Parathyroid adenoma (tissue), 2 donors: Measurements from ENCODE around the gene ZNF273.

Source experiments
- H2AFZ ChIP-seq: fragments of 300-600 bp; sonication (generic); one replicate; pipeline ENCODE4 v1.7.0; 2017; ENCODE audit warnings: antibody characterized with exemption, mild to moderate bottlenecking
- H3K27ac ChIP-seq: fragments of 300-600 bp; sonication (generic); one replicate; pipeline ENCODE4 v1.7.0; 2017
- H3K27me3 ChIP-seq: fragments of 300-600 bp; sonication (generic); one replicate; pipeline ENCODE4 v1.7.0; 2017; ENCODE audit warnings: low read length; ENCODE audit not compliant: control insufficient read depth, insufficient read depth
- H3K36me3 ChIP-seq: fragments of 300-600 bp; sonication (generic); one replicate; pipeline ENCODE4 v1.7.0; 2017; ENCODE audit warnings: low read length; ENCODE audit not compliant: control insufficient read depth, insufficient read depth
- H3K4me1 ChIP-seq: fragments of 300-600 bp; sonication (generic); one replicate; pipeline ENCODE4 v1.7.0; 2017; ENCODE audit warnings: control low read depth
- H3K4me2 ChIP-seq: fragments of 300-600 bp; sonication (generic); one replicate; pipeline ENCODE4 v1.7.0; 2017; ENCODE audit warnings: low read length
- H3K4me3 ChIP-seq: fragments of 300-600 bp; sonication (generic); one replicate; pipeline ENCODE4 v1.7.0; 2017; ENCODE audit warnings: low read depth, low read length
- H3K79me2 ChIP-seq: fragments of 300-600 bp; sonication (generic); one replicate; pipeline ENCODE4 v1.7.0; 2017; ENCODE audit warnings: control low read depth
- H3K9ac ChIP-seq: fragments of 300-600 bp; sonication (generic); one replicate; pipeline ENCODE4 v1.7.0; 2017; ENCODE audit warnings: mild to moderate bottlenecking
- H3K9me3 ChIP-seq: fragments of 300-600 bp; sonication (generic); one replicate; pipeline ENCODE4 v1.7.0; 2017; ENCODE audit warnings: low read length; ENCODE audit not compliant: control insufficient read depth
- TF ChIP-seq, protein P1 (sequence below): fragments of 300-600 bp; sonication (generic); IDR thresholded peaks from one replicate; pipeline ENCODE4 v1.7.0; 2017; ENCODE audit warnings: antibody characterized with exemption, mild to moderate bottlenecking
- donor health status: primary hyperparathyroidism.

ZNF273 gene

DNA sequence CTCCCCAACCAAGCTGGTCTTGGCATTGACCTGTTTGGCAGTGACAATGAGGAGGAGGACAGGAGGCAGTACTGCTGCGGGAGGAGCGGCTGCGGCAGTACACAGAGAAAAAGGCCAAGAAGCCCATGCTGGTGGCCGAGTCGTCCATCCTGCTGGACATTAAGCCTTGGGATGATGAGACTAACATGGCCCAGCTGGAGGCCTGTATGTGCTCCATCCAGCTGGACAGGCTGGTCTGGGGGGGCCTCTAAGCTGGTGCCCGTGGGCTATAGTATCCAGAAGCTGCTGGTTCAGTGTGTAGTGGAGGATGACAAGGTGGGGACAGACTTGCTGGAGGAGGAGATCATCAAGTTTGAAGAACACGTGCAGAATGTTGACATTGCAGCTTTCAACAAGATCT lies 39.1 kb upstream of the ZNF273 start:
- Histone ChIP-seq H3K9me3 (no peaks in the 10 kb centered on the region), H3K4me1 (no peaks in the 10 kb centered on the region), H3K4me2 (no peak overlapping the region), H3K9ac (no peak overlapping the region), H3K27me3 (no peaks in the 10 kb centered on the region), H2AFZ (no peak overlapping the region), H3K4me3 (no peak overlapping the region), H3K36me3 (no peaks in the 10 kb centered on the region), H3K79me2 (no peaks in the 10 kb centered on the region), H3K27ac (no peak overlapping the region)
- TF ChIP-seq, protein P1, sequence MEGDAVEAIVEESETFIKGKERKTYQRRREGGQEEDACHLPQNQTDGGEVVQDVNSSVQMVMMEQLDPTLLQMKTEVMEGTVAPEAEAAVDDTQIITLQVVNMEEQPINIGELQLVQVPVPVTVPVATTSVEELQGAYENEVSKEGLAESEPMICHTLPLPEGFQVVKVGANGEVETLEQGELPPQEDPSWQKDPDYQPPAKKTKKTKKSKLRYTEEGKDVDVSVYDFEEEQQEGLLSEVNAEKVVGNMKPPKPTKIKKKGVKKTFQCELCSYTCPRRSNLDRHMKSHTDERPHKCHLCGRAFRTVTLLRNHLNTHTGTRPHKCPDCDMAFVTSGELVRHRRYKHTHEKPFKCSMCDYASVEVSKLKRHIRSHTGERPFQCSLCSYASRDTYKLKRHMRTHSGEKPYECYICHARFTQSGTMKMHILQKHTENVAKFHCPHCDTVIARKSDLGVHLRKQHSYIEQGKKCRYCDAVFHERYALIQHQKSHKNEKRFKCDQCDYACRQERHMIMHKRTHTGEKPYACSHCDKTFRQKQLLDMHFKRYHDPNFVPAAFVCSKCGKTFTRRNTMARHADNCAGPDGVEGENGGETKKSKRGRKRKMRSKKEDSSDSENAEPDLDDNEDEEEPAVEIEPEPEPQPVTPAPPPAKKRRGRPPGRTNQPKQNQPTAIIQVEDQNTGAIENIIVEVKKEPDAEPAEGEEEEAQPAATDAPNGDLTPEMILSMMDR: no peak

DNA sequence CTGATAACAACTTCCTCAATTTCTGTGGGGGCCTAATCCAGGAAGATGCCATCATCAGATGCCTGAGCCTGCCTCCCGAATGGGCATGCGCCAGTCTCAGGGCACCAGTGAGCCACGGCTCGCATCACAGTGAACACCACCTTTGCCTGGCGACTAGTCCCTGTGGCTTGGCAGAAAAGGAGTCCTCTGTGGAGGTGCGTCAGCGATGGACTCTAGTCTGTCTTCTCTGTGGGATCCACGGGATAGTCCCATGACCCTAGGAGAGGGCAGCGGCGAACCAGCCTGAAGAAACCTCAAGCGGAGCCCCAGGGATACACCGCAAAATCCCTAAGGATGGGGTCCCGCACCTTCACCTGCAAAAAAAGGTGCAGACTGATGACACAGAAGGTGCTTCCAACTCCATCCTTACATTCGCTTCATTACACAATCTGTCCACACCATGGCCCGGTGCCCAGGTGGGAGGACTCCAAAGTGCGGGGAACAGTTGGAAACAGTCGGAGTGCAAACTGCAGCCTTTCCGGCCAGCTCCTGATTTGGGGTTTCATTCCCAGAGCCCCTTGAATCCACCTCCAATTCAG lies 35.1 kb upstream of the ZNF273 start:
- Histone ChIP-seq H3K4me3 (no peak overlapping the region), H3K9ac (no peak overlapping the region), H3K9me3 (no peaks in the 10 kb centered on the region), H2AFZ (no peak overlapping the region), H3K4me2 (no peak overlapping the region), H3K27me3 (no peaks in the 10 kb centered on the region), H3K36me3 (no peaks in the 10 kb centered on the region), H3K79me2 (no peaks in the 10 kb centered on the region), H3K27ac (no peak overlapping the region), H3K4me1 (no peaks in the 10 kb centered on the region)
- TF ChIP-seq, protein P1: no peak

DNA sequence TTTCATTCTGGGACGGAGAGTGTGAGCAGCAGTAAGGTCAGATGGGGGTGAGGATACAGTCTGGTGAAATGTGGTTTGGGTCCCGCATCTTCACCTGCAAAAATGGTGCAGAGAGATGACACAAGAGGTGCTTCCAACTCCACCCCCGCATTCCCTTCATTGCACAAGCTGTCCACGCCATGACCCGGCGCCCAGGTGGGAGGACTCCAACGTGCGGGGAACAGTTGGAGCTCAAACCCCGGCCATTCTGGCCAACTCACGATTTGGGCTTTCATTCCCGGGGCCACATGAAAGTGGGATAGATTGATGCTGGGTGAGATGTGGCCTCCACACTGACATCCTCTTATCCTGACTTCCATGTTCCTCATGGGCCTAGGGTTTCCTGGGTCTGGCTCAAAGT lies 34.6 kb upstream of the ZNF273 start:
- Histone ChIP-seq H3K9ac (no peak overlapping the region), H3K9me3 (no peaks in the 10 kb centered on the region), H3K79me2 (no peaks in the 10 kb centered on the region), H3K36me3 (no peaks in the 10 kb centered on the region), H3K4me3 (no peak overlapping the region), H3K4me2 (no peak overlapping the region), H2AFZ (no peak overlapping the region), H3K27me3 (no peaks in the 10 kb centered on the region), H3K4me1 (no peaks in the 10 kb centered on the region), H3K27ac (no peak overlapping the region)
- TF ChIP-seq, protein P1: no peak

DNA sequence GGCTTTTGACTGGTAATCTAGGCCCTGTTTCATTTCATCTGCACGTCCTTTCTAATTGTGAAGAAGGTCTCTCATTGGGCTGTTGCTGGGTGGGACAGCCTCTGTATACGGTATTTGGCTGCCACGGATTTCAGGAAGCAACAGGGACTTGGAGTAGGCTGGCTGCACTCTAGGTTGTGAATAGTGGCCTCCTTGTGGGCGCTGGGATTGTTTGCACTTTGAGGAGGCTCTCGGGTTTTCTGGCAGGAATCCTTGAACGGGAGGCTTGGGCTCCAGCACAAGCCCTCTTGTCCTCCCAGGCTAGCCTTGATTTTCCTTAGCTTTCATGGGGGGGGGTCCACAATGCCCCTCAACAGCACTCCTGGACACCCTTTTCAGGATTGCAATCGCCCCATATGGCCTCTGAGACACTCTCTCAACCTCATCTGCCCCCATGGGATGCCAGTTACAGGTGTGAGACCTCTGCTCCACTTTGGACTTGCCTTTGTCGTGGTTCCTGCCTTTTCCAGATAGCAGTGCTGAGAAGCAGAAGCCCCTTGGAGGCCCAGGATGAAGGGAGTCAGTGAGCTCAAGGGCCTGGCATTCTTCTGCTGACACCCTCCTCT lies 33.9 kb upstream of the ZNF273 start:
- Histone ChIP-seq H3K27me3 (no peaks in the 10 kb centered on the region), H3K4me1 (no peaks in the 10 kb centered on the region), H2AFZ (no peak overlapping the region), H3K79me2 (no peaks in the 10 kb centered on the region), H3K4me2 (no peak overlapping the region), H3K36me3 (no peaks in the 10 kb centered on the region), H3K4me3 (no peak overlapping the region), H3K27ac (no peak overlapping the region), H3K9ac (no peak overlapping the region), H3K9me3 (no peaks in the 10 kb centered on the region)
- TF ChIP-seq, protein P1: no peak
